Ascending aorta (tissue), 2 donors: ENCODE results near the gene BPIFB1. TPM values are rescaled to one million over a fixed set of nuclear protein-coding genes. Genes with fewer than 3 reads are reported as not detected.

ENCODE experiments used
- DNase-seq, 2 donors: peaks; one replicate each; pipeline ENCODE4 v3.0.0-alpha.2; 2019; ENCODE audit warnings: low spot score in 2 of 2
- H3K27ac ChIP-seq, 2 donors: fragments of 200-600 bp; sonication (generic); one replicate each; pipeline ENCODE4 v1.5.1; 2016 to 2017; ENCODE audit warnings: mild to moderate bottlenecking in 1 of 2
- H3K27me3 ChIP-seq: fragments of 200-600 bp; sonication (generic); one replicate; pipeline ENCODE4 v1.5.1; 2017
- H3K36me3 ChIP-seq, 2 donors: fragments of 200-600 bp; sonication (generic); one replicate each; pipeline ENCODE4 v1.5.1; 2016
- H3K4me1 ChIP-seq, 2 donors: fragments of 200-600 bp; sonication (generic); one replicate each; pipeline ENCODE4 v1.5.1; 2016 to 2017; ENCODE audit warnings: mild to moderate bottlenecking in 1 of 2
- H3K4me3 ChIP-seq, 2 donors: fragments of 200-600 bp; sonication (generic); one replicate each; pipeline ENCODE4 v1.5.1; 2016 to 2017; ENCODE audit warnings: mild to moderate bottlenecking in 1 of 2
- H3K9me3 ChIP-seq, 2 donors: fragments of 200-600 bp; sonication (generic); one replicate each; pipeline ENCODE4 v1.5.1; 2016
- intact Hi-C: fragments of 100-400 bp; cut with DNase I; formaldehyde crosslinking; loops from one replicate; pipeline ENCODE4 v1.15.1; 2023
- total RNA-seq: library from RNA; depleted of rRNA; stranded (reverse); fragments of >200 nt; gene quantifications from one replicate; pipeline ENCODE4 v1.1.0, GENCODE V29; 2016
- TF ChIP-seq, protein P1 (sequence below), 3 experiments: fragments of 200-600 bp in 2 of 3; fragments of 450-650 bp in 1 of 3; sonication (generic) in 2 of 3; IDR thresholded peaks; one replicate each; pipeline ENCODE4 v1.5.1; 2016 to 2019; ENCODE audit warnings: antibody characterized with exemption in 3 of 3, mild to moderate bottlenecking in 1 of 3, moderate library complexity in 1 of 3

The BPIFB1 gene
- total RNA-seq, 1 donor from 2014 or later: not detected

GRCh38 chr20:33273117-33273851 is 9.7 kb upstream of the BPIFB1 start:
- DNase-seq: no peak
- Histone ChIP-seq H3K27me3 (no peaks in the 10 kb centered on the region), H3K36me3 (no peaks in the 10 kb centered on the region), H3K9me3 (no peaks in the 10 kb centered on the region), H3K27ac (no peak overlapping the region), H3K4me3 (no peak overlapping the region), H3K4me1 (no peaks in the 10 kb centered on the region)
- TF ChIP-seq, protein P1, sequence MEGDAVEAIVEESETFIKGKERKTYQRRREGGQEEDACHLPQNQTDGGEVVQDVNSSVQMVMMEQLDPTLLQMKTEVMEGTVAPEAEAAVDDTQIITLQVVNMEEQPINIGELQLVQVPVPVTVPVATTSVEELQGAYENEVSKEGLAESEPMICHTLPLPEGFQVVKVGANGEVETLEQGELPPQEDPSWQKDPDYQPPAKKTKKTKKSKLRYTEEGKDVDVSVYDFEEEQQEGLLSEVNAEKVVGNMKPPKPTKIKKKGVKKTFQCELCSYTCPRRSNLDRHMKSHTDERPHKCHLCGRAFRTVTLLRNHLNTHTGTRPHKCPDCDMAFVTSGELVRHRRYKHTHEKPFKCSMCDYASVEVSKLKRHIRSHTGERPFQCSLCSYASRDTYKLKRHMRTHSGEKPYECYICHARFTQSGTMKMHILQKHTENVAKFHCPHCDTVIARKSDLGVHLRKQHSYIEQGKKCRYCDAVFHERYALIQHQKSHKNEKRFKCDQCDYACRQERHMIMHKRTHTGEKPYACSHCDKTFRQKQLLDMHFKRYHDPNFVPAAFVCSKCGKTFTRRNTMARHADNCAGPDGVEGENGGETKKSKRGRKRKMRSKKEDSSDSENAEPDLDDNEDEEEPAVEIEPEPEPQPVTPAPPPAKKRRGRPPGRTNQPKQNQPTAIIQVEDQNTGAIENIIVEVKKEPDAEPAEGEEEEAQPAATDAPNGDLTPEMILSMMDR (IDR thresholded peaks at IDR 0.05): no peak
- intact Hi-C loops: no loop called here

DNA sequence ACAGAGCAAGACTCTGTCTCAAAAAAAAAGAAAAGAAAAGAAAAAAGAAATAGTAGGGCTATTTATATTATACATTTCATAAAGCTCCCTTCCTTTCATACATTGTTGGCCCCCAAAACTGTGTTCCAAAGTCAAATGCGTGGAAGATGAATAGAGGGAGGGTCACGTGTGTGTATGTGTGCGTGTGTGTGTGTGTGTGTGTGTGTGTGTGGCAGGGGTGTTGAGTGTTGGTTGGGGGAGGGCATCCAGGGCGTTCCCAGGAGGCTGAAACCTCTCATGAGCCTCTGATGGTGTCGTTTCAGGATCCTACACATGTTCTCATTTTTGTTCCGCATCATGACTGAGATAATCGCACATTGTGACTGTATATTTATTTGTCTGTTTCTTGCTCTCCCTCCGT is 7.8 kb upstream of the BPIFB1 start:
- Histone ChIP-seq H3K4me1 (no peaks in the 10 kb centered on the region), H3K27ac (no peak overlapping the region), H3K36me3 (no peaks in the 10 kb centered on the region), H3K9me3 (no peaks in the 10 kb centered on the region), H3K4me3 (no peak overlapping the region), H3K27me3 (no peaks in the 10 kb centered on the region)
- intact Hi-C loops: no loop called here
- DNase-seq: no peak
- TF ChIP-seq, protein P1 (IDR thresholded peaks at IDR 0.05): no peak

- intact Hi-C loops: no loop called here
These were observed 7.1 kb upstream of the BPIFB1 start for GRCh38 chr20:33275871-33276270.

DNA sequence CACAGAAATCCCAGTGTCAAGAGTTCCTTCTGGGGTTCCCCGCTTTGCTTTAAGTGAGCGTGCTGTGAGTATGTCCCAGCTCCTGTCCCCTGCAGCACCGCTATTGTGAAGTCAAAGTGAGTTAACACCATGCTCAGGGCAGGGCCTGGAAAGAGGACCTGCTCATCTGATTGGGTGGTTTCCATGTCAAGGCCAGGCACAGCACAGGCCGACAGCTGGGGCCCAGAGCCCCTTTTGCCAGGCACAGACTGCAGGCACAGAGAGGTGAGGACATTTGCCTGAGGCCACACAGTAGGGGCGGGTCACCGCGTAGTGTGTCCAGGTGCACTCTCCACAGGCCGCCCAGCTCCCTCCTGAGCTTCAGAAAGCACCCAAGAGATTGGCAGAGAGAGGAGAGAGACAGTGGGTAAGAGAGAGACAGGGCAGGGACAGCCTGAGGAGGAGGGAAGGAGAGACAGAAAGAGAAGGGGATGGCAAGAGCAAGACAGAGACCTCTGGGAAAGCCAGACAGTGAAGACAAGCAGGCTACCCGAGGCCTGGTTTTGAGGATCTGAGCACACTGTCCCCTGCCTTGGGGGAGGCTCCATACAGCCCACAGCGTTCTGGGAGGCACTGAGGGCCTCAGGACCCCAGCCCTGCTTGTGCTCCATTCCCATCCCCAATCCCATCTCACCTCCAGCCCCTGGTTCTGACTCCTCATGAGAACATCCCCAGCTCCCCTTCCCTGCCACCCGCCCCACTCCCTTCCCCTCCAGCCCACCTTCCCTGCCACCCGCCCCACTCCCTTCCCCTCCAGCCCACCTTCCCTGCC is 6.5 kb upstream of the BPIFB1 start:
- Histone ChIP-seq H3K27ac (no peak overlapping the region), H3K9me3 (no peaks in the 10 kb centered on the region), H3K4me3 (no peak overlapping the region), H3K36me3 (no peaks in the 10 kb centered on the region), H3K4me1 (no peaks in the 10 kb centered on the region), H3K27me3 (no peaks in the 10 kb centered on the region)
- TF ChIP-seq, protein P1 (IDR thresholded peaks at IDR 0.05): no peak
- DNase-seq: no peak
- intact Hi-C loops: no loop called here

More at GRCh38 chr20:33275871-33276270, 7.1 kb upstream of the BPIFB1 start:
- Histone ChIP-seq H3K36me3 (no peaks in the 10 kb centered on the region), H3K27ac (no peak overlapping the region), H3K9me3 (no peaks in the 10 kb centered on the region), H3K4me1 (no peaks in the 10 kb centered on the region), H3K4me3 (no peak overlapping the region), H3K27me3 (no peaks in the 10 kb centered on the region)
- no peak for DNase-seq
- TF ChIP-seq, protein P1 (IDR thresholded peaks at IDR 0.05): no peak

DNA sequence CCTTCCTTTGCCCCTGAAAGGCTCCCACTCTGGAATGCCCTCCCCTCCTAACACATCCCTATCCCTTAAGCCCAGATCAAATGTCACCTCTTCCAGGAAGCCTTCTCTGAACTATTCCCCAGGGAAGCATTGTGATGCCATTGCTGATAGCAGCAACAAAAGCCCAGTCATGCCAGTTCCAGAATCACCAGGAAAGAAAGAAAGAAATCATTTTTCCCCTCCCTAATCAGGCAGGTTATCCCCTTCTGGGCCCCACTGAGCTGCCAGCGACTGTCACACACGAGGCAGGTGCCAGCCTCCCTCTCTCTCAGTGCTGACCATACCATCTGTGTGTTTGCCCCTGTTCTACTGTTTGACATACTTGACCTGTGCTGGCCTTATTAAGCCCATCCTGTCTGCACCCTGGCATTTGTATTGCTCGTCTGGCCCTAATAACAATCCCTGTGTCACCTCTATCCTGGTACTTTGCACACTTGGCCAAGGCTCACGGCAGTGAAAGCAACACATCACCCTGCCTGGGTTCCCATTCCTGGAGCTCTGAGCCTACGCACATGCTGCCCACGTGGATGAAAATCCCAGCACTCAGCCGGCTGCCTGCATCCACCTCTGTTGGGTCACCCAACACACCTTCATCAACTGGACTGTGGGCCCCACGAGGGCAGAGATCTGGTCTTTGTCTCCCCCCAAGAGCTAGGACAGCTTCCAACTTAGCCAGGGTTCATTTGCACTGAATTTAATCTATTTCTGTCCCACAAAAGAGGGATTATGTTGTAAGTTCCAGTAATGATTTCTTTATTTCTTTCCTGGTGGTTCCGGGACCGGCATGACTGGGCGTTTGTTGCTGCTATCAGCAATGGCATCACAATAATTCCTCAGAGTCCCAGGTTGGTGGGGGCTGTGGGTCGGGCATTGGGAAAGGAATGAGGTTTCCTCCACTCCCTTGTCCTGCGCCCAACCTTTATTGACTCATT is 5.3 kb upstream of the BPIFB1 start:
- H3K4me3 ChIP-seq: no peak overlapping the region
- H3K36me3 ChIP-seq: no peaks in the 10 kb centered on the region
- TF ChIP-seq, protein P1 (IDR thresholded peaks at IDR 0.05): no peak
- H3K4me1 ChIP-seq: no peaks in the 10 kb centered on the region
- H3K27me3 ChIP-seq: no peaks in the 10 kb centered on the region
- intact Hi-C loops: no loop called here
- no peak for DNase-seq
- no peak overlapping the region for H3K27ac ChIP-seq
- H3K9me3 ChIP-seq: no peaks in the 10 kb centered on the region
